Measurements from ENCODE around the gene HSD17B7. TPM values are rescaled to one million over a fixed set of nuclear protein-coding genes. Genes with fewer than 3 reads are reported as not detected.
"Not testable (repeated sequence)": the region's sequence is repeated elsewhere in the genome, so short reads cannot be mapped to it uniquely, and the experiment has no call there.

HSD17B7 gene
- total and polyA plus RNA-seq, 2 of the 8 experiments (the other 6 are each of a cell fraction or from before 2014, with no cell fraction given): 31.0 to 37.8 TPM

DNA sequence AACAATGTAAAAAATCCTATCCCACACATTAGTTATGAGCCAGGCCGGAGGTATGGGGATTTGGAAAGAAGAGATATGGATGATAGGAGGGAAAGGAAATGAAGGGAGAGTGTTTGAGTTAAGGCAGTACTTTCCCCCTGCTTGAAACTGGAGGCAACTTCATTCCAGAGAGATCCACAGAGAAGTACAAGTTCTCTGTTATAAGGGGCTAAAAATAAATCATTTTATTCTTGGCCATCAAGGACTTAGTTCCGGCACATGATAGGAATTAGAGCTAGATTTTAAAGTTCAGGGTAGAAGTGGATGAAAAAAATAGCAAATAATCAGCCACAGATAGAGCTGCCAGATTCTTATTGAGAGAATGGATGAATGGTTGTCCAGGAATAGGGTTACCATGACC, 27.6 kb downstream of the HSD17B7 start:
- H3K18ac ChIP-seq (ENCODE audit: extremely low read depth, low read length); H3K4me3 ChIP-seq (ENCODE audit: extremely low read depth in 1 of 4, insufficient read depth in 2 of 4, low read depth in 3 of 4, low read length in 4 of 4); POLR2A ChIA-PET (ENCODE audit: partially characterized antibody); H3K9ac ChIP-seq (replicated peaks in 1 of 4; ENCODE audit: extremely low read depth in 1 of 4, low read depth in 3 of 4, low read length in 3 of 4); H3K14ac ChIP-seq (ENCODE audit: insufficient read length); H3K23me2 ChIP-seq (ENCODE audit: low read depth, low read length); H3K36me3 ChIP-seq (ENCODE audit: control insufficient read depth in 2 of 4, insufficient read depth in 4 of 4, low read length in 3 of 4); H3K79me1 ChIP-seq (ENCODE audit: low read depth, low read length); H3K79me2 ChIP-seq (ENCODE audit: control insufficient read depth in 1 of 2, insufficient read depth in 2 of 2, low read length in 2 of 2); H4K20me1 ChIP-seq (replicated peaks in 1 of 2; ENCODE audit: control insufficient read depth in 1 of 2, insufficient read depth in 2 of 2, low read length in 2 of 2); H3K27me3 ChIP-seq (replicated peaks in 1 of 4; ENCODE audit: control insufficient read depth in 3 of 4, extremely low read depth in 1 of 4, insufficient read depth in 3 of 4, low read length in 3 of 4); H2BK12ac ChIP-seq (ENCODE audit: low read depth, low read length); H4K91ac ChIP-seq (replicated peaks; ENCODE audit: insufficient read length, low read length); H3K4ac ChIP-seq (replicated peaks; ENCODE audit: insufficient read length, low read depth, low read length); H3K23ac ChIP-seq (ENCODE audit: insufficient read length); H3K27ac ChIP-seq (ENCODE audit: low read depth, low read length); H3K9me3 ChIP-seq (ENCODE audit: insufficient read depth in 2 of 2, low read depth in 1 of 2, low read length in 1 of 2); FAIRE-seq; H2BK120ac ChIP-seq (replicated peaks; ENCODE audit: low read depth, low read length); H2BK15ac ChIP-seq (ENCODE audit: low read length); H2AFZ ChIP-seq (ENCODE audit: low read length); H2BK5ac ChIP-seq (ENCODE audit: low read depth, low read length); H4K5ac ChIP-seq (ENCODE audit: insufficient read length, low read depth, low read length); H3K56ac ChIP-seq (replicated peaks; ENCODE audit: insufficient read length, low read depth, low read length); DNase-seq (ENCODE audit: low read depth in 1 of 2, low spot score in 2 of 2); H2BK20ac ChIP-seq (ENCODE audit: low read length); H2AK5ac ChIP-seq (ENCODE audit: low read depth, low read length); H3K4me2 ChIP-seq (ENCODE audit: insufficient read depth in 1 of 2, low read depth in 2 of 2, low read length in 2 of 2); H4K8ac ChIP-seq (ENCODE audit: extremely low read depth, insufficient read depth, low read length); H3K4me1 ChIP-seq (replicated peaks in 1 of 4; ENCODE audit: control insufficient read depth in 3 of 4, insufficient read depth in 4 of 4, low read length in 3 of 4): not testable (repeated sequence)
- WGBS, 2 experiments (ENCODE audit: extremely low coverage in 1 of 2, insufficient coverage in 1 of 2, insufficient read length in 1 of 2, insufficient replicate concordance in 2 of 2, low coverage in 1 of 2, low lambda C conversion rate in 2 of 2, missing lambda C conversion rate in 1 of 2): 100% methylated on average over 1 to 2 of the region's 2 CpGs
- CTCF ChIA-PET (ENCODE audit: partially characterized antibody): interaction anchor here (1.0 kb wide), 1 partner anchor 204 kb away, joined by 3 read pairs; no protein-coding TSS in a partner anchor

DNA sequence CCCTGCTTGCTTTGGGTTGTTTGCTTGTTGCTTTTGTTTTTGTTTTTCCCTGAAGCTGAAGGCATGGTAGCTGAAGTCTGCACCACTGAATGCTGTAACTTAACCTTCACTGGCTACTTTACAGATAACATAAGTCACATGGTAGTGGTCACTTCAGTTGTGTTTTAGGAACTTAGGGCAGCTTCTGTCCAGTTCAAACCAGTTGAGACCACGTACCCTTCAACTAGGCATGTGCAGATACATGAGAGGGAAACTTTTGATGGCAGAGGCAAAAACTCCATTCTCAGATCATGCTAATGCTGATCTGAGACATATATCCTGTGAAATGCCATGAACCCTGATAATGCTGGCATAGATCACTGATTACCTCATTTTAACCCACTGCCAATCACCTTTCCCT, 28.2 kb downstream of the HSD17B7 start:
- H2BK15ac ChIP-seq (ENCODE audit: low read length); H3K36me3 ChIP-seq (ENCODE audit: control insufficient read depth in 2 of 4, insufficient read depth in 4 of 4, low read length in 3 of 4); H2BK12ac ChIP-seq (ENCODE audit: low read depth, low read length); H4K8ac ChIP-seq (ENCODE audit: extremely low read depth, insufficient read depth, low read length); H3K56ac ChIP-seq (replicated peaks; ENCODE audit: insufficient read length, low read depth, low read length); H3K79me2 ChIP-seq (ENCODE audit: control insufficient read depth in 1 of 2, insufficient read depth in 2 of 2, low read length in 2 of 2); H2BK5ac ChIP-seq (ENCODE audit: low read depth, low read length); H3K4me2 ChIP-seq (ENCODE audit: insufficient read depth in 1 of 2, low read depth in 2 of 2, low read length in 2 of 2); H3K27ac ChIP-seq (ENCODE audit: low read depth, low read length); H3K23me2 ChIP-seq (ENCODE audit: low read depth, low read length); H3K79me1 ChIP-seq (ENCODE audit: low read depth, low read length); H4K20me1 ChIP-seq (replicated peaks in 1 of 2; ENCODE audit: control insufficient read depth in 1 of 2, insufficient read depth in 2 of 2, low read length in 2 of 2); H4K5ac ChIP-seq (ENCODE audit: insufficient read length, low read depth, low read length); DNase-seq (ENCODE audit: low read depth in 1 of 2, low spot score in 2 of 2); H3K4me3 ChIP-seq (ENCODE audit: extremely low read depth in 1 of 4, insufficient read depth in 2 of 4, low read depth in 3 of 4, low read length in 4 of 4); H3K18ac ChIP-seq (ENCODE audit: extremely low read depth, low read length); H2BK120ac ChIP-seq (replicated peaks; ENCODE audit: low read depth, low read length); FAIRE-seq; H3K23ac ChIP-seq (ENCODE audit: insufficient read length); H3K4ac ChIP-seq (replicated peaks; ENCODE audit: insufficient read length, low read depth, low read length); H2BK20ac ChIP-seq (ENCODE audit: low read length); H2AK5ac ChIP-seq (ENCODE audit: low read depth, low read length); H3K27me3 ChIP-seq (replicated peaks in 1 of 4; ENCODE audit: control insufficient read depth in 3 of 4, extremely low read depth in 1 of 4, insufficient read depth in 3 of 4, low read length in 3 of 4); POLR2A ChIA-PET (ENCODE audit: partially characterized antibody); H3K14ac ChIP-seq (ENCODE audit: insufficient read length); H3K9me3 ChIP-seq (ENCODE audit: insufficient read depth in 2 of 2, low read depth in 1 of 2, low read length in 1 of 2); H3K9ac ChIP-seq (replicated peaks in 1 of 4; ENCODE audit: extremely low read depth in 1 of 4, low read depth in 3 of 4, low read length in 3 of 4); H4K91ac ChIP-seq (replicated peaks; ENCODE audit: insufficient read length, low read length); H3K4me1 ChIP-seq (replicated peaks in 1 of 4; ENCODE audit: control insufficient read depth in 3 of 4, insufficient read depth in 4 of 4, low read length in 3 of 4); H2AFZ ChIP-seq (ENCODE audit: low read length): not testable (repeated sequence)
- 100% methylated on average over 1 of the region's 1 CpG; no CpG with 5 or more reads in 1 of the 2 experiments for WGBS, 2 experiments (ENCODE audit: extremely low coverage in 1 of 2, insufficient coverage in 1 of 2, insufficient read length in 1 of 2, insufficient replicate concordance in 2 of 2, low coverage in 1 of 2, low lambda C conversion rate in 2 of 2, missing lambda C conversion rate in 1 of 2)
- CTCF ChIA-PET (ENCODE audit: partially characterized antibody): interaction anchor here (1.0 kb wide), 1 partner anchor 205 kb away, joined by 3 read pairs; no protein-coding TSS in a partner anchor
